HCT116 (cell line): ENCODE measurements around the gene OS9. TPM values are rescaled to one million over a fixed set of nuclear protein-coding genes. Genes with fewer than 3 reads are reported as not detected.
A peak's percentile ranks its signal among the peaks of the same experiment; 100 is the strongest.

Experiments used
- ATAC-seq: fragments of 200-7000 bp; cut with Tn5 transposase; 2 replicates; pipeline ENCODE4 v1.9.1; 2020; ENCODE audit warnings: mild to moderate bottlenecking, moderate library complexity
- BruUV-seq: library from RNA; stranded (reverse); fragments of 400-500 nt; replicated peaks from 2 replicates; lab custom pipeline; 2021; lab: Mats Ljungman, UMichigan
- CTCF ChIA-PET: fragments of 300-600 bp; sonication (Branson Sonifier 250); formaldehyde crosslinking; loops from one replicate; lab custom pipeline; 2021; ENCODE audit warnings: antibody characterized with exemption; lab: Charles Lee
- POLR2A ChIA-PET: fragments of 300-600, 350-600 bp; sonication (Branson Sonifier 250); formaldehyde crosslinking; loops from one replicate; lab custom pipeline; 2021; ENCODE audit warnings: antibody characterized with exemption; lab: Charles Lee
- RAD21 ChIA-PET, 2 experiments: fragments of 300-600 bp; sonication (Branson Sonifier 250); formaldehyde crosslinking; loops; one replicate each; lab custom pipeline; 2023; ENCODE audit warnings: low total read pairs in 2 of 2; ENCODE audit not compliant: uncharacterized antibody in 2 of 2, unreplicated experiment in 2 of 2, low non-redundant PET in 1 of 2; lab: Charles Lee
- DNase-seq: peaks from one replicate; pipeline ENCODE4 v3.0.0-alpha.2; 2010; ENCODE audit warnings: low read depth, low spot score
- H2AFZ ChIP-seq: fragments of 200-600 bp; shearing (Covaris generic), sonication (generic); 2 replicates; pipeline ENCODE4 v1.6.1; 2017; ENCODE audit warnings: low read depth, mixed run types, mixed read lengths, antibody characterized with exemption, low read length; ENCODE audit not compliant: poor library complexity, severe bottlenecking
- H3K27ac ChIP-seq: 2 replicates; pipeline ENCODE4 v1.5.1; 2012; ENCODE audit warnings: low read depth, low read length
- H3K27me3 ChIP-seq: fragments of 200-600 bp; sonication (generic); 2 replicates; pipeline ENCODE4 v1.6.1; 2016; ENCODE audit warnings: mixed run types, low read length, mixed read lengths; ENCODE audit not compliant: insufficient read depth
- H3K36me3 ChIP-seq, 2 experiments: fragments of 200-500 bp in 1 of 2; fragments of 200-600 bp in 1 of 2; sonication (Bioruptor generic) in 1 of 2; sonication (generic) in 1 of 2; 2 replicates each; pipeline versions ENCODE4 v1.5.1 to v1.6.1; 2014 to 2016; ENCODE audit warnings: low read length in 2 of 2, inconsistent platforms in 1 of 2, mixed read lengths in 1 of 2, mixed run types in 1 of 2; ENCODE audit not compliant: insufficient read depth in 2 of 2, control insufficient read depth in 1 of 2
- H3K4me1 ChIP-seq, 2 experiments: fragments of 200-600 bp in 1 of 2; sonication (generic) in 1 of 2; 2 replicates each; pipeline versions ENCODE4 v1.5.1 to v1.6.1; 2012 to 2017; ENCODE audit warnings: low read length in 2 of 2, inconsistent platforms in 1 of 2, mild to moderate bottlenecking in 1 of 2, mixed read lengths in 1 of 2, mixed run types in 1 of 2, moderate library complexity in 1 of 2; ENCODE audit not compliant: insufficient read depth in 2 of 2, control insufficient read depth in 1 of 2
- H3K4me2 ChIP-seq: fragments of 200-600 bp; sonication (generic); 2 replicates; pipeline ENCODE4 v1.6.1; 2017; ENCODE audit warnings: mixed run types, low read length, mixed read lengths
- H3K4me3 ChIP-seq, 2 experiments: fragments of 200-600 bp in 1 of 2; sonication (generic) in 1 of 2; replicated peaks in 1 of 2; 2 replicates each; pipeline ENCODE4 v1.5.1; 2011 to 2016; ENCODE audit warnings: low read length in 2 of 2, control low read depth in 1 of 2, low read depth in 1 of 2, mild to moderate bottlenecking in 1 of 2, mixed read lengths in 1 of 2, mixed run types in 1 of 2
- H3K79me2 ChIP-seq: fragments of 200-600 bp; sonication (generic); 2 replicates; pipeline ENCODE4 v1.6.1; 2017; ENCODE audit warnings: mild to moderate bottlenecking, mixed run types, low read length, moderate library complexity, mixed read lengths; ENCODE audit not compliant: insufficient read depth
- H3K9ac ChIP-seq: fragments of 200-600 bp; sonication (generic); 2 replicates; pipeline ENCODE4 v1.6.1; 2016; ENCODE audit warnings: low read length, mixed read lengths
- H3K9me2 ChIP-seq: fragments of 200-600 bp; sonication (generic), shearing (Covaris generic); 2 replicates; pipeline ENCODE4 v1.6.1; 2017; ENCODE audit warnings: mixed run types, mild to moderate bottlenecking, moderate library complexity; ENCODE audit not compliant: insufficient read depth
- H3K9me3 ChIP-seq, 2 experiments: fragments of 200-500 bp in 1 of 2; fragments of 200-600 bp in 1 of 2; sonication (Bioruptor generic) in 1 of 2; sonication (generic) in 1 of 2; 2 replicates each; pipeline ENCODE4 v1.6.1; 2014 to 2017; ENCODE audit warnings: low read length in 2 of 2, mixed read lengths in 2 of 2, inconsistent platforms in 1 of 2, low read depth in 1 of 2, mild to moderate bottlenecking in 1 of 2, mixed run types in 1 of 2, moderate library complexity in 1 of 2; ENCODE audit not compliant: control insufficient read depth in 1 of 2, insufficient read depth in 1 of 2
- H4K20me1 ChIP-seq: fragments of 200-600 bp; sonication (generic), shearing (Covaris generic); 2 replicates; pipeline ENCODE4 v1.6.1; 2017; ENCODE audit warnings: mixed run types, mild to moderate bottlenecking, moderate library complexity; ENCODE audit not compliant: insufficient read depth
- CBX3 ChIP-seq: IDR thresholded peaks from 2 replicates; pipeline ENCODE4 v1.6.1; 2012; ENCODE audit warnings: low read depth
- CEBPB ChIP-seq: IDR thresholded peaks from 2 replicates; pipeline ENCODE4 v1.6.1; 2012; ENCODE audit warnings: low read depth
- EZH2phosphoT487 ChIP-seq: fragments of 200-600 bp; IDR thresholded peaks from 2 replicates; pipeline ENCODE4 v1.6.1; 2018; ENCODE audit warnings: antibody characterized with exemption, borderline replicate concordance
- FOSL1 ChIP-seq: IDR thresholded peaks from 2 replicates; pipeline ENCODE4 v1.6.1; 2012; ENCODE audit warnings: low read depth
- JUND ChIP-seq: IDR thresholded peaks from 2 replicates; pipeline ENCODE4 v1.6.1; 2012
- POLR2A ChIP-seq: IDR thresholded peaks from 2 replicates; pipeline ENCODE4 v1.7.0; 2011; ENCODE audit warnings: borderline replicate concordance; ENCODE audit not compliant: insufficient read depth, insufficient read length; ENCODE audit errors: extremely low read depth
- RAD21 ChIP-seq: IDR thresholded peaks from 2 replicates; pipeline ENCODE4 v1.6.1; 2012; ENCODE audit warnings: low read depth, mild to moderate bottlenecking
- SP1 ChIP-seq: IDR thresholded peaks from 2 replicates; pipeline ENCODE4 v1.6.1; 2012; ENCODE audit warnings: low read depth
- SRF ChIP-seq: IDR thresholded peaks from 2 replicates; pipeline ENCODE4 v1.6.1; 2012; ENCODE audit warnings: low read depth
- TCF7L2 ChIP-seq: IDR thresholded peaks from 2 replicates; pipeline ENCODE4 v1.7.0; 2011; ENCODE audit warnings: borderline replicate concordance, inconsistent platforms; ENCODE audit not compliant: insufficient read depth, insufficient read length; ENCODE audit errors: extremely low read depth
- ZFX ChIP-seq: fragments of 450-650 bp; IDR thresholded peaks from 2 replicates; pipeline ENCODE4 v1.6.1; 2017
- ZNF274 ChIP-seq: fragments of 200-500 bp; sonication (Bioruptor generic); IDR thresholded peaks from 2 replicates; pipeline ENCODE4 v1.6.1; 2014; ENCODE audit warnings: mild to moderate bottlenecking, low read depth, low read length, inconsistent platforms
- intact Hi-C: fragments of 100-400 bp; cut with micrococcal nuclease; formaldehyde crosslinking; loops from 2 replicates; pipeline ENCODE4 v1.10.0; 2022
- total RNA-seq: library from RNA; stranded (reverse); gene quantifications from one replicate; pipeline ENCODE4 v1.2.1, GENCODE V29; 2021; ENCODE audit not compliant: unreplicated experiment
- TF ChIP-seq, protein P1 (sequence below): IDR thresholded peaks from 2 replicates; pipeline ENCODE4 v1.6.1; 2012
- TF ChIP-seq, protein P2 (sequence below): IDR thresholded peaks from 2 replicates; pipeline ENCODE4 v1.6.1; 2012
- TF ChIP-seq, protein P3 (sequence below): IDR thresholded peaks from 2 replicates; pipeline ENCODE4 v1.6.1; 2012; ENCODE audit warnings: low read depth

Gene OS9
- total RNA-seq, 1 experiment from 2014 or later = 98.4 TPM

DNA sequence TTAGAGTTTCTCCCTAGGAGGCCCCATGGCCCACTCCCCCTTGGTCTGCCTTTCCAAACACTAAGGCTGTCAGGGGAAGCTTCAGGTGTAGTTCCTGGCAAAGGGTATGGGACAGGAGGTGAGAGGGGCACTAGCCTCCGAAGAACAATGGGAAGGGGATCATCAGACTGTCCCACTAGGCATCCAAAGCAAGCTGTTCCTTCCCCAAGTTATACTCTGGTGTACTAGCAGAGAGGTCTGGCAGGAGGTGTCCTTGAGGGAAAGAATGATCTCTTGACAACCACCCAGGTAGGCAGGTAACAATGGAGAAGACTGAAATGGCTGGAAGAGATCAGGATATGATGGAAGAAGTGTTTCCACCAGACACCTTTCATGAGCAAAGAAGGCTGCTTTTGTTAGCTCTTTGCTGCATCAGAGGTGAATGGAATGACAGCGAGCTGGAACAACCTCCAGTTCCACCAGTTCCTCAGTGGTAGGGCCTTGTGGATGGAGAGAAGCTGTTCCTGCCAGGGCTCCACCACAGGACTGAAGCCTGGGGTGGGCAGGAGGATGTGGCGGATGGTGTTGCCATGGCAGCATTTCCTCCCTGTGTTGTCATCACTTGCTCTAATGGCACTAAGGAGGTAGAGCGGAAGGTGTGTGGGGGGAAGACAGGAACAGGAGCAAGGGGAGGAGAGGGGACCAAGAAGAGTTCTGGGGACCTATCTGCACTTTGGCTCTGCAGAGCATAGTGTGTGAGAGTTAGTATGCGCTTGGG, 46.9 kb downstream of the OS9 start:
- Histone ChIP-seq H4K20me1 (no peaks in the 10 kb centered on the region), H3K36me3 (no peaks in the 10 kb centered on the region), H3K4me1 (peaks cover 10 to 31% of the 10 kb centered on the region in 2 experiments; a peak in 3 of 4 replicates), H3K4me3 (peak overlapping the region; percentile 71 to 79), H3K27me3 (no peaks in the 10 kb centered on the region), H3K79me2 (no peaks in the 10 kb centered on the region), H3K27ac (0 out of 2 replicates have a peak overlapping the region, but pooled peaks have one; percentile 46), H3K4me2 (peak overlapping the region; percentile 87), H3K9ac (peak overlapping the region; percentile 69), H3K9me2 (no peaks in the 10 kb centered on the region), H3K9me3 (no peaks in the 10 kb centered on the region), H2AFZ (no peak overlapping the region)
- no TSS peak for BruUV-seq
- POLR2A ChIA-PET = interaction anchor here (1.9 kb wide), 1 partner anchor 15 kb away, joined by 5 read pairs; no protein-coding TSS in a partner anchor
- RAD21 ChIA-PET = no interaction called here
- ATAC-seq (no peak), DNase-seq (no peak)
- CTCF ChIA-PET = interaction anchor here (0.6 to 1.8 kb wide), 3 partner anchors 15 to 158 kb away, joined by 3 to 13 read pairs (median 11); no protein-coding TSS in a partner anchor
- intact Hi-C loops = no loop called here
- TF ChIP-seq FOSL1 (no peak), EZH2phosphoT487 (no peak), SP1 (no peak), CEBPB (no peak), TCF7L2 (no peak)
- TF ChIP-seq, protein P1, sequence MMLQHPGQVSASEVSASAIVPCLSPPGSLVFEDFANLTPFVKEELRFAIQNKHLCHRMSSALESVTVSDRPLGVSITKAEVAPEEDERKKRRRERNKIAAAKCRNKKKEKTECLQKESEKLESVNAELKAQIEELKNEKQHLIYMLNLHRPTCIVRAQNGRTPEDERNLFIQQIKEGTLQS = no peak
- TF ChIP-seq, protein P2, sequence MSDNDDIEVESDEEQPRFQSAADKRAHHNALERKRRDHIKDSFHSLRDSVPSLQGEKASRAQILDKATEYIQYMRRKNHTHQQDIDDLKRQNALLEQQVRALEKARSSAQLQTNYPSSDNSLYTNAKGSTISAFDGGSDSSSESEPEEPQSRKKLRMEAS = no peak

DNA sequence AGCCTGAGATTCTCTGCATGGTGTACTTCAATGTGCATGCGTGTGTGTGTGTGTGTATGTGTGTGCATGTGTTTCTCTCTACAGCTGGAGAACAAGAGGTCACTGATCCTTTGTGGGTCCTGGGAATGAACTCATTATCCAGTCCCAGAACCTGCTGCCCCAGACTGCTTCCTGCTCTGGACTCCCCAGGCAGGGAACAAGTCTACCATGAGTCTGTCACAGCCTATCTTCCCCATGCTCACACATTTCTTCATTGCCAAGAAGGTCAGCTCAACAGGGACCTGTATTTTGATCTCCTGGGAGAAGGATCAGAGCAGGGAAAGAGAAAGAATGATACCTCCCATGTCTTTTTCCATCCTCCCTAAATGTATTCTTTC, 47.5 kb downstream of the OS9 start:
- BruUV-seq = no TSS peak
- ChIA-PET POLR2A (interaction anchor here (1.9 kb wide), 1 partner anchor 15 kb away, joined by 5 read pairs; no protein-coding TSS in a partner anchor), RAD21 (interaction anchor here in 1 of 2 experiments (1.4 kb wide), 1 partner anchor 158 kb away, joined by 3 read pairs; no protein-coding TSS in a partner anchor), CTCF (interaction anchor here (0.6 to 1.8 kb wide), 4 partner anchors 15 to 158 kb away, joined by 3 to 13 read pairs (median 9); no protein-coding TSS in a partner anchor)
- H3K79me2 ChIP-seq = no peaks in the 10 kb centered on the region
- no peaks in the 10 kb centered on the region for H3K9me3 ChIP-seq
- no peaks in the 10 kb centered on the region for H3K9me2 ChIP-seq
- peak overlapping the region; percentile 46 for H3K27ac ChIP-seq
- no peaks in the 10 kb centered on the region for H3K36me3 ChIP-seq
- DNase-seq (no peak), ATAC-seq (no peak)
- no peak overlapping the region for H2AFZ ChIP-seq
- H3K4me2 ChIP-seq = peak overlapping the region; percentile 87
- peaks cover 10 to 36% of the 10 kb centered on the region in 2 experiments; a peak in 3 of 4 replicates for H3K4me1 ChIP-seq
- intact Hi-C loops = no loop called here
- no peaks in the 10 kb centered on the region for H3K27me3 ChIP-seq
- peak overlapping the region; percentile 71 to 79 for H3K4me3 ChIP-seq
- TF ChIP-seq ZFX (no peak), EZH2phosphoT487 (no peak), SRF (no peak), POLR2A (no peak), JUND (no peak), TCF7L2 (no peak), CBX3 (no peak), SP1 (no peak), CEBPB (no peak), ZNF274 (no peak), FOSL1 (no peak), RAD21 (no peak)
- TF ChIP-seq, protein P2 = no peak
- TF ChIP-seq, protein P3, sequence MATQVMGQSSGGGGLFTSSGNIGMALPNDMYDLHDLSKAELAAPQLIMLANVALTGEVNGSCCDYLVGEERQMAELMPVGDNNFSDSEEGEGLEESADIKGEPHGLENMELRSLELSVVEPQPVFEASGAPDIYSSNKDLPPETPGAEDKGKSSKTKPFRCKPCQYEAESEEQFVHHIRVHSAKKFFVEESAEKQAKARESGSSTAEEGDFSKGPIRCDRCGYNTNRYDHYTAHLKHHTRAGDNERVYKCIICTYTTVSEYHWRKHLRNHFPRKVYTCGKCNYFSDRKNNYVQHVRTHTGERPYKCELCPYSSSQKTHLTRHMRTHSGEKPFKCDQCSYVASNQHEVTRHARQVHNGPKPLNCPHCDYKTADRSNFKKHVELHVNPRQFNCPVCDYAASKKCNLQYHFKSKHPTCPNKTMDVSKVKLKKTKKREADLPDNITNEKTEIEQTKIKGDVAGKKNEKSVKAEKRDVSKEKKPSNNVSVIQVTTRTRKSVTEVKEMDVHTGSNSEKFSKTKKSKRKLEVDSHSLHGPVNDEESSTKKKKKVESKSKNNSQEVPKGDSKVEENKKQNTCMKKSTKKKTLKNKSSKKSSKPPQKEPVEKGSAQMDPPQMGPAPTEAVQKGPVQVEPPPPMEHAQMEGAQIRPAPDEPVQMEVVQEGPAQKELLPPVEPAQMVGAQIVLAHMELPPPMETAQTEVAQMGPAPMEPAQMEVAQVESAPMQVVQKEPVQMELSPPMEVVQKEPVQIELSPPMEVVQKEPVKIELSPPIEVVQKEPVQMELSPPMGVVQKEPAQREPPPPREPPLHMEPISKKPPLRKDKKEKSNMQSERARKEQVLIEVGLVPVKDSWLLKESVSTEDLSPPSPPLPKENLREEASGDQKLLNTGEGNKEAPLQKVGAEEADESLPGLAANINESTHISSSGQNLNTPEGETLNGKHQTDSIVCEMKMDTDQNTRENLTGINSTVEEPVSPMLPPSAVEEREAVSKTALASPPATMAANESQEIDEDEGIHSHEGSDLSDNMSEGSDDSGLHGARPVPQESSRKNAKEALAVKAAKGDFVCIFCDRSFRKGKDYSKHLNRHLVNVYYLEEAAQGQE = no peak
- H4K20me1 ChIP-seq = no peaks in the 10 kb centered on the region
- H3K9ac ChIP-seq = peak overlapping the region; percentile 69
